Keratinocyte (primary cell): ENCODE data around the gene CKS1B. TPM values are rescaled to one million over a fixed set of nuclear protein-coding genes. Genes with fewer than 3 reads are reported as not detected.

Source experiments
- DNase-seq: peaks from one replicate; pipeline ENCODE4 v3.0.0-alpha.2; 2011; ENCODE audit warnings: low read depth, missing footprints, low spot score
- FAIRE-seq: peaks from 2 replicates; lab custom pipeline; 2011; peaks lifted over from hg19 to GRCh38; lab: Jason Lieb, UNC
- H2AFZ ChIP-seq: 2 replicates; pipeline ENCODE4 v1.6.0; 2012; ENCODE audit warnings: low read length, control low read depth, inconsistent platforms; ENCODE audit not compliant: control insufficient read depth
- H3K27ac ChIP-seq: 2 replicates; pipeline ENCODE4 v1.5.1; 2011; ENCODE audit warnings: low read length; ENCODE audit not compliant: control insufficient read depth, insufficient read depth
- H3K27me3 ChIP-seq: 3 replicates; pipeline ENCODE4 v1.6.0; 2011; ENCODE audit warnings: low read length; ENCODE audit not compliant: control insufficient read depth, insufficient read depth; ENCODE audit errors: extremely low read depth
- H3K36me3 ChIP-seq, 2 experiments: 2 replicates in 1 of 2; 3 replicates in 1 of 2; pipeline ENCODE4 v1.5.1; 2011; ENCODE audit warnings: low read length in 2 of 2, mild to moderate bottlenecking in 1 of 2; ENCODE audit not compliant: control insufficient read depth in 2 of 2, insufficient read depth in 2 of 2; ENCODE audit errors: extremely low read depth in 1 of 2
- H3K4me1 ChIP-seq: 3 replicates; pipeline ENCODE4 v1.5.1; 2011; ENCODE audit warnings: low read length; ENCODE audit not compliant: control insufficient read depth, insufficient read depth; ENCODE audit errors: extremely low read depth
- H3K4me2 ChIP-seq: 3 replicates; pipeline ENCODE4 v1.6.0; 2011; ENCODE audit warnings: low read depth, low read length; ENCODE audit not compliant: control insufficient read depth, insufficient read depth; ENCODE audit errors: extremely low read depth
- H3K4me3 ChIP-seq, 3 experiments: fragments of 200-600 bp in 1 of 3; sonication (generic) in 1 of 3; 2 replicates in 2 of 3; 3 replicates in 1 of 3; pipeline ENCODE4 v1.5.1; 2011 to 2016; ENCODE audit warnings: low read length in 3 of 3, mild to moderate bottlenecking in 3 of 3, control low read depth in 2 of 3, inconsistent platforms in 1 of 3, low read depth in 1 of 3, mixed read lengths in 1 of 3, mixed run types in 1 of 3, moderate library complexity in 1 of 3; ENCODE audit not compliant: control insufficient read depth in 2 of 3, insufficient read depth in 2 of 3; ENCODE audit errors: extremely low read depth in 1 of 3
- H3K79me2 ChIP-seq: 2 replicates; pipeline ENCODE4 v1.6.0; 2012; ENCODE audit warnings: low read length; ENCODE audit not compliant: control insufficient read depth, insufficient read depth
- H3K9ac ChIP-seq: 3 replicates; pipeline ENCODE4 v1.6.0; 2011; ENCODE audit warnings: low read length; ENCODE audit not compliant: control insufficient read depth, insufficient read depth; ENCODE audit errors: extremely low read depth
- H3K9me1 ChIP-seq: 3 replicates; pipeline ENCODE4 v1.6.0; 2011; ENCODE audit warnings: low read length; ENCODE audit not compliant: control insufficient read depth, insufficient read depth; ENCODE audit errors: extremely low read depth
- H3K9me3 ChIP-seq: 2 replicates; pipeline ENCODE4 v1.5.1; 2012; ENCODE audit warnings: low read depth, low read length; ENCODE audit not compliant: control insufficient read depth
- H4K20me1 ChIP-seq: 3 replicates; pipeline ENCODE4 v1.6.0; 2011; ENCODE audit warnings: low read length; ENCODE audit not compliant: control insufficient read depth, insufficient read depth; ENCODE audit errors: extremely low read depth
- EZH2 ChIP-seq: IDR thresholded peaks from one replicate; pipeline ENCODE4 v1.6.1; 2012; ENCODE audit warnings: inconsistent platforms, mild to moderate bottlenecking, low read length, moderate library complexity
- dilution Hi-C: fragments of 300-500 bp; cut with MboI; formaldehyde crosslinking; loops from one replicate; pipeline ENCODE4 v1.7.0; 2020; ENCODE audit warnings: low sequenced_read_pairs; ENCODE audit not compliant: extremely low pct_ligation_motif_present
- polyA plus RNA-seq, 5 experiments: library from polyadenylated mRNA; depleted of rRNA in 3 of 5; stranded (reverse) in 3 of 5; stranded (forward) in 1 of 5; unstranded in 1 of 5; fragments of >200 nt; gene quantifications; 1 replicate in 1 of 5; 2 replicates in 3 of 5; 3 replicates in 1 of 5; pipeline versions ENCODE4 v1.2.1 to v1.2.3, GENCODE V29; 2011 to 2012; ENCODE audit warnings: missing spikeins in 2 of 5, low read depth in 1 of 5, low replicate concordance in 1 of 5
- TF ChIP-seq, protein P1 (sequence below), 3 experiments: IDR thresholded peaks in 1 of 3; conservative IDR thresholded peaks in 1 of 3; optimal IDR thresholded peaks in 1 of 3; 2 replicates in 2 of 3; 3 replicates in 1 of 3; pipeline versions ENCODE3 to v1.5.1; 2011; ENCODE audit warnings: low read length in 3 of 3, mild to moderate bottlenecking in 3 of 3, moderate library complexity in 2 of 3, control low read depth in 1 of 3, inconsistent platforms in 1 of 3; ENCODE audit not compliant: insufficient read depth in 2 of 3; ENCODE audit errors: extremely low read depth in 1 of 3

CKS1B gene
- polyA plus RNA-seq, 1 donor (not counting 4 experiments of a cell fraction or from before 2014, with no cell fraction given) = 300 TPM

DNA sequence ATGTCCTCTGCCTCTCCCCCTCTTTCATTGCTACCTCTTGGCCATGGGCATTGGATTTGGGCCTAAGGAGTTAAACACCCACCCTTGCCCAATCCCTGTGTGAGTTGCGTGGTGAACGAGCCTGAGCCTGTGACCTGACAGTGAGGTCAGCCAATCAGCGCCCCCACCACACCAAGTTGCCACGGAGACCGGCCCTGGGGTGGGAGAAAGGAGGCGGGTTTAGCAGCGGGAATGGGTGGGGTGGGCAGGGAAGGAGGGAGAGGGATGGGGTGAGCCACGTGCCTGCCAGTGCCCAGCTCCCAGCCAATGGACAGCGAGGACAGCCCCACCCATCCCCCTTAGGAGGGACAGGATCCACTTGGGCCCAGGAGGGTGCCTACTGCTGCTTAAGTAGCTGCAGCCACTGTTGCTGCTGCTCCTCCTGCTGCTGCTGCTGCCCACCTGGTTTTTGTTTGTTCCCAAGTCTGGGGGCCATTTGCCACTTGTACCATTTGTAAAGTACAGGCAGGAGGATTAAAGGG, 37.6 kb downstream of the CKS1B start:
- H3K79me2 ChIP-seq = peaks cover 43% of the 10 kb centered on the region
- peak overlapping the region; percentile 27 for H3K4me2 ChIP-seq
- FAIRE-seq (peak; percentile 62), DNase-seq (no peak)
- peaks cover 26 to 53% of the 10 kb centered on the region in 2 experiments for H3K36me3 ChIP-seq
- no peak overlapping the region for H3K4me3 ChIP-seq
- no peaks in the 10 kb centered on the region for H3K9me1 ChIP-seq
- no peaks in the 10 kb centered on the region for H3K9me3 ChIP-seq
- no peak overlapping the region for H3K27ac ChIP-seq
- H3K4me1 ChIP-seq = peaks cover 76% of the 10 kb centered on the region
- H4K20me1 ChIP-seq = peaks cover 6% of the 10 kb centered on the region
- H2AFZ ChIP-seq = no peak overlapping the region
- H3K9ac ChIP-seq = no peak overlapping the region
- dilution Hi-C loops = no loop called here
- H3K27me3 ChIP-seq = no peaks in the 10 kb centered on the region
- no peak for TF ChIP-seq EZH2
- TF ChIP-seq, protein P1, sequence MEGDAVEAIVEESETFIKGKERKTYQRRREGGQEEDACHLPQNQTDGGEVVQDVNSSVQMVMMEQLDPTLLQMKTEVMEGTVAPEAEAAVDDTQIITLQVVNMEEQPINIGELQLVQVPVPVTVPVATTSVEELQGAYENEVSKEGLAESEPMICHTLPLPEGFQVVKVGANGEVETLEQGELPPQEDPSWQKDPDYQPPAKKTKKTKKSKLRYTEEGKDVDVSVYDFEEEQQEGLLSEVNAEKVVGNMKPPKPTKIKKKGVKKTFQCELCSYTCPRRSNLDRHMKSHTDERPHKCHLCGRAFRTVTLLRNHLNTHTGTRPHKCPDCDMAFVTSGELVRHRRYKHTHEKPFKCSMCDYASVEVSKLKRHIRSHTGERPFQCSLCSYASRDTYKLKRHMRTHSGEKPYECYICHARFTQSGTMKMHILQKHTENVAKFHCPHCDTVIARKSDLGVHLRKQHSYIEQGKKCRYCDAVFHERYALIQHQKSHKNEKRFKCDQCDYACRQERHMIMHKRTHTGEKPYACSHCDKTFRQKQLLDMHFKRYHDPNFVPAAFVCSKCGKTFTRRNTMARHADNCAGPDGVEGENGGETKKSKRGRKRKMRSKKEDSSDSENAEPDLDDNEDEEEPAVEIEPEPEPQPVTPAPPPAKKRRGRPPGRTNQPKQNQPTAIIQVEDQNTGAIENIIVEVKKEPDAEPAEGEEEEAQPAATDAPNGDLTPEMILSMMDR (optimal IDR thresholded peaks at IDR 0.05 in 1 of 3, IDR thresholded peaks at IDR 0.05 in 1 of 3, conservative IDR thresholded peaks at IDR 0.05 in 1 of 3; ENCODE audit: extremely low read depth in 1 of 3, insufficient read depth in 2 of 3, low read length in 3 of 3) = no peak

GRCh38 chr1:155012776-155013602, 38.5 kb downstream of the CKS1B start:
- Histone ChIP-seq H3K4me3 (no peak overlapping the region), H3K36me3 (peaks cover 26 to 47% of the 10 kb centered on the region in 2 experiments), H3K4me1 (peaks cover 74% of the 10 kb centered on the region), H3K27ac (no peak overlapping the region), H3K27me3 (no peaks in the 10 kb centered on the region), H3K9me3 (no peaks in the 10 kb centered on the region), H3K9me1 (no peaks in the 10 kb centered on the region), H3K79me2 (peaks cover 34% of the 10 kb centered on the region), H3K4me2 (no peak overlapping the region), H2AFZ (no peak overlapping the region), H4K20me1 (peaks cover 6% of the 10 kb centered on the region), H3K9ac (no peak overlapping the region)
- TF ChIP-seq, protein P1 (optimal IDR thresholded peaks at IDR 0.05 in 1 of 3, IDR thresholded peaks at IDR 0.05 in 1 of 3, conservative IDR thresholded peaks at IDR 0.05 in 1 of 3; ENCODE audit: extremely low read depth in 1 of 3, insufficient read depth in 2 of 3, low read length in 3 of 3) = no peak
- no peak for TF ChIP-seq EZH2
- DNase-seq (no peak), FAIRE-seq (peak; percentile 46)
- dilution Hi-C loops = no loop called here
